Chondrocyte (in vitro differentiated cells): Measurements from ENCODE around the gene PLSCR3. TPM values are rescaled to one million over a fixed set of nuclear protein-coding genes. Genes with fewer than 3 reads are reported as not detected.

Experiments
- DNase-seq: peaks from one replicate; pipeline ENCODE4 v3.0.0; 2021; ENCODE audit warnings: mixed read lengths, low spot score
- H3K27ac Mint-ChIP-seq: one replicate; pipeline ENCODE4 v1.8.0; 2021; ENCODE audit warnings: mild to moderate bottlenecking, moderate library complexity, mixed read lengths; ENCODE audit not compliant: unreplicated experiment
- H3K27me3 Mint-ChIP-seq: 2 replicates; pipeline ENCODE4 v1.8.0; 2021; ENCODE audit warnings: low read depth, mixed read lengths
- H3K36me3 Mint-ChIP-seq: 2 replicates; pipeline ENCODE4 v1.8.0; 2021; ENCODE audit warnings: low read depth, mixed read lengths
- H3K4me1 Mint-ChIP-seq: 2 replicates; pipeline ENCODE4 v1.8.0; 2021; ENCODE audit warnings: low read depth, mild to moderate bottlenecking, mixed read lengths
- H3K4me3 Mint-ChIP-seq: one replicate; pipeline ENCODE4 v1.8.0; 2021; ENCODE audit warnings: mild to moderate bottlenecking, moderate library complexity, mixed read lengths; ENCODE audit not compliant: unreplicated experiment
- H3K9me3 Mint-ChIP-seq: 2 replicates; pipeline ENCODE4 v1.8.0; 2021; ENCODE audit warnings: low read depth, mixed read lengths
- total RNA-seq: library from RNA; stranded (reverse); gene quantifications from 3 replicates; pipeline ENCODE4 v1.2.1, GENCODE V29; 2021
- TF ChIP-seq, protein P1 (sequence below): fragments of 200-600 bp; sonication (generic); IDR thresholded peaks from 2 replicates; pipeline ENCODE4 v1.5.0; 2021; ENCODE audit warnings: antibody characterized with exemption, mild to moderate bottlenecking, moderate library complexity

PLSCR3 gene
- total RNA-seq, 1 donor from 2014 or later, result 81.5 TPM

DNA sequence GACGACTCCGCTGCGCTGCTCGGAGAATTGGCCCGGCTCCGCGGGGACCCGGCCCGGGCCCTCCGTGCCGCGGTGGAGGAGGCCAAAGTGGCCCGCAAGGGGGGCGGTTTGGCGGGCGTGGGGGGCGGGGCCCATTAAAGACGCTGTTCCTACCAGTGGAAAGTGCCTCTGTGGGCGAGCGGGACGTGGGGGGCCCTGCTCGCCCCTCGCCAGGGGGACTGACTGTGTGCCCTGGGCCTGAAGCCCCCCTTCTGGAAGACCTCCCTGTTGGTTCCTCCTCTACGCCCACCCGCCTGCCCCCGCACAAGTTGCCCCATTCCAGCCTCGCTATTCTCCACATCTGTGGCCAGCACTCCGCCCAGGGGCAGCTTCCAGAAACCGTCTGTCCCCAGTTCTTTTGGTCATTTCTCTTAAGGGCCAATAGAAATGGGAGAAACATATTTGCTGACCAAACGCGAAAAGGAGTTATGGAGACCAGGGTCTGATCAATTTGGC lies 43.1 kb upstream of the PLSCR3 start:
- DNase-seq, result no peak
- Mint-ChIP-seq H3K36me3 (no peaks in the 10 kb centered on the region), H3K27me3 (no peaks in the 10 kb centered on the region), H3K4me3 (peak overlapping the region; percentile 87), H3K9me3 (no peaks in the 10 kb centered on the region), H3K4me1 (peaks cover 53% of the 10 kb centered on the region), H3K27ac (no peak overlapping the region)
- TF ChIP-seq, protein P1, sequence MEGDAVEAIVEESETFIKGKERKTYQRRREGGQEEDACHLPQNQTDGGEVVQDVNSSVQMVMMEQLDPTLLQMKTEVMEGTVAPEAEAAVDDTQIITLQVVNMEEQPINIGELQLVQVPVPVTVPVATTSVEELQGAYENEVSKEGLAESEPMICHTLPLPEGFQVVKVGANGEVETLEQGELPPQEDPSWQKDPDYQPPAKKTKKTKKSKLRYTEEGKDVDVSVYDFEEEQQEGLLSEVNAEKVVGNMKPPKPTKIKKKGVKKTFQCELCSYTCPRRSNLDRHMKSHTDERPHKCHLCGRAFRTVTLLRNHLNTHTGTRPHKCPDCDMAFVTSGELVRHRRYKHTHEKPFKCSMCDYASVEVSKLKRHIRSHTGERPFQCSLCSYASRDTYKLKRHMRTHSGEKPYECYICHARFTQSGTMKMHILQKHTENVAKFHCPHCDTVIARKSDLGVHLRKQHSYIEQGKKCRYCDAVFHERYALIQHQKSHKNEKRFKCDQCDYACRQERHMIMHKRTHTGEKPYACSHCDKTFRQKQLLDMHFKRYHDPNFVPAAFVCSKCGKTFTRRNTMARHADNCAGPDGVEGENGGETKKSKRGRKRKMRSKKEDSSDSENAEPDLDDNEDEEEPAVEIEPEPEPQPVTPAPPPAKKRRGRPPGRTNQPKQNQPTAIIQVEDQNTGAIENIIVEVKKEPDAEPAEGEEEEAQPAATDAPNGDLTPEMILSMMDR, result peak; percentile 35

DNA sequence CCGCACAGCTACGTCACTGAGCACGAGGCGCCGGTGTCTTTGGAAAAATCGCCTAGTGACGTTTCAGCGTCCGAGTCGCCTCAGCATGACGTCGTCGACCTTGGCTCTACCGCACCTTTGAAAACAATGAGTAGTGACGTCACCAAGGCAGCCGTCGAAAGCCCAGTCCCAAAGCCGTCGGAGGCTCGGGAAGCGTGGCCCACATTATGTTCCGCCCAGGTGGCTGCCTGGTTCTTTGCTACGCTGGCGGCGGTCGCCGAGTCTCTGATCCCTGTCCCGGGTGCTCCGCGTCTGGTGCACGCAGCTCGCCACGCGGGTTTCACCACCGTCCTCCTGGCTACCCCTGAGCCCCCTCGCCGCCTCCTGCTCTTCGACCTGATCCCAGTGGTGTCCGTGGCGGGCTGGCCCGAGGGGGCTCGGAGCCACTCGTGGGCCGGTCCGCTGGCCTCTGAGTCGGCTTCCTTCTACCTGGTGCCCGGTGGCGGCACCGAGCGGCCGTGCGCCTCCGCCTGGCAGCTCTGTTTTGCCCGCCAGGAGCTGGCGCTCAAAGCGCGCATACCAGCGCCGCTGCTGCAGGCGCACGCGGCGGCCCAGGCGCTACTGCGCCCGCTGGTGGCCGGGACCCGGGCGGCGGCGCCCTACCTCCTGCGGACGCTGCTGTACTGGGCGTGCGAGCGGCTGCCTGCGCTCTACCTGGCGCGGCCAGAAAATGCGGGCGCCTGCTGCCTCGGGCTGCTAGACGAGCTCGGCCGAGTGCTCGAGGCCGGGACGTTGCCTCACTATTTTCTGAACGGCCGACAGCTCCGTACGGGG lies 42.4 kb upstream of the PLSCR3 start:
- no peak for DNase-seq
- no peaks in the 10 kb centered on the region for H3K27me3 Mint-ChIP-seq
- peaks cover 53% of the 10 kb centered on the region for H3K4me1 Mint-ChIP-seq
- H3K36me3 Mint-ChIP-seq, result no peaks in the 10 kb centered on the region
- H3K27ac Mint-ChIP-seq, result peak overlapping the region; percentile 86
- no peaks in the 10 kb centered on the region for H3K9me3 Mint-ChIP-seq
- TF ChIP-seq, protein P1, result peak; percentile 87
- H3K4me3 Mint-ChIP-seq, result peak overlapping the region; percentile 87

DNA sequence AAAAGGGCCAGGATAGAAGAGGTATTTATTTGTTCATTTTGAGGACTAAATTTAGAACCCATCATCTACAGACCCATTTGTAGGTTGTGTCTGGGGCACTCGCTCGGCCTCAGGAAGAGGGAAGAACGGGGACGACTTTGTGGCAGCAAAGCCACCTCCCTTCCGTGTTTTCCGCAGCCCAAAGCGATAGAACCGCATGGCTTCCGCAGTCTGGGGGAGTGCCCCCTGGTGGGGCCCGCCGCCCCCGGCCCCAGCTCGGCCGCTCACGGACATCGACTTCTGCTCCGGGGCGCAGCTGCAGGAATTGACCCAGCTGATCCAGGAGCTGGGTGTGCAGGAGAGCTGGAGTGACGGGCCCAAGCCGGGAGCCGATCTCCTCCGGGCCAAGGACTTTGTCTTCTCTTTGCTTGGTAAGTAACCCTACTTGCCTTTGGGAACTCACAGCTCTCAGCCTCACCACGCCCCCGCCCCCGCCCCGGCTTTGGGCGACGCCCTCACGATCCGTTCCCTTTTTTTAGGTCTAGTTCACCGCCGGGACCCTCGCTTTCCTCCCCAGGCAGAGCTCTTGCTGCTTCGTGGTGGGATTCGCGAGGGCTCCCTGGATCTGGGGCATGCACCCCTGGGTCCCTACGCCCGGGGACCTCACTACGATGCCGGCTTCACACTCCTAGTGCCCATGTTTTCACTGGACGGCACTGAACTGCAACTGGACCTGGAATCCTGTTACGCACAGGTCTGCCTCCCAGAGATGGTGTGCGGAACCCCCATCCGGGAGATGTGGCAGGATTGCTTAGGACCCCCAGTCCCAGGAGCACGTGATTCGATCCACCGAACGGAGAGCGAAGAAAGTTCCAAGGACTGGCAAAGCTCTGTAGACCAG lies 41.6 kb upstream of the PLSCR3 start:
- Mint-ChIP-seq H3K9me3 (no peaks in the 10 kb centered on the region), H3K4me3 (peak overlapping the region; percentile 87), H3K4me1 (peaks cover 49% of the 10 kb centered on the region), H3K36me3 (no peaks in the 10 kb centered on the region), H3K27me3 (no peaks in the 10 kb centered on the region), H3K27ac (peak overlapping the region; percentile 86)
- DNase-seq, result no peak
- TF ChIP-seq, protein P1, result peak; percentile 54

DNA sequence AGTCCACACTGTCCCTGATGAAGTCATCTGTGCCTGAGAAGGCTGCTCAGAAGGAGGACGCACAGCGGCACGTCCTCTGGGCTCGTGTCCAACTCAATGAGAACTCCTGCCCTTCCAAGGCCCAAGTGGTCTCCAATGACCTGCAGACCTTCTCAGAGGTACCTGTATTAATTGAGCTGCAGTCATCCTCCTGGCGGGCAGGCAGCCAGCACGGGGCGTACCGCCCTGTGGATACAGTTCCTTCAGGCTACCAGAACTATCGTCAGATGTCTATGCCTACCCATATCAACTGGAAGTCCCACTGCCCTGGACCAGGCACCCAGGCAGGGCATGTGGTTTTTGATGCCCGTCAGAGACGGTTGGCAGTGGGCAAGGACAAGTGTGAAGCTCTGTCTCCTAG lies 38.0 kb upstream of the PLSCR3 start:
- DNase-seq, result no peak
- Mint-ChIP-seq H3K9me3 (no peaks in the 10 kb centered on the region), H3K4me1 (peaks cover 19% of the 10 kb centered on the region), H3K27me3 (no peaks in the 10 kb centered on the region), H3K4me3 (no peak overlapping the region), H3K27ac (no peak overlapping the region), H3K36me3 (no peaks in the 10 kb centered on the region)
- TF ChIP-seq, protein P1, result no peak

DNA sequence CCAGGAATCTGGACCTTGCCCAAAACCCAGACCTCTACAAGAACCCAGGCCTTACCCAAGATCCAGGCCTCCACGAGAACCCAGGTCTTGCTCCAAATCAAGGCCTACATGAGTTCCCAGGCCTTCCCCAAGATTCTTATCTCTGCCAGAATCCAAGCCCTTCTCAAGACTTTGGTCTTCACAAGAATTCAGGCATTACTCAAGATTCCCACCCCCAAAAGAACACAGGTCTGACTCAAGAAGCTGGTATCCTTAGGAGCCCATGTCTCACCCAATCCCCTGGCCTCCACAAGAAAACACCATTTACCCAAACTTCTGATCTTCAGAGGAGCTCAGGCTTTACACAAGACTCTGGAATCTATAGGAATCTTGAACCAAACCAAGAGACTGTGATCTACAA lies 36.9 kb upstream of the PLSCR3 start:
- H3K27me3 Mint-ChIP-seq, result no peaks in the 10 kb centered on the region
- DNase-seq, result no peak
- TF ChIP-seq, protein P1, result no peak

More for the DNA sequence above, 36.9 kb upstream of the PLSCR3 start:
- Mint-ChIP-seq H3K27ac (no peak overlapping the region), H3K4me1 (peaks cover 12% of the 10 kb centered on the region), H3K36me3 (no peaks in the 10 kb centered on the region), H3K9me3 (no peaks in the 10 kb centered on the region), H3K4me3 (no peak overlapping the region)
